Measurements from ENCODE around the gene WBP2.
"Not testable (repeated sequence)": the region's sequence is repeated elsewhere in the genome, so short reads cannot be mapped to it uniquely, and the experiment has no call there.

The WBP2 gene

GRCh38 chr17:75864448-75864871 is 9.3 kb upstream of the WBP2 start:
- in situ Hi-C loops (cut with MboI; ENCODE audit: low sequenced_read_pairs, unreplicated experiment): no loop called here
- peak; percentile 72 for DNase-seq (ENCODE audit: low spot score)
- TF ChIP-seq CTCF (IDR thresholded peaks at IDR 0.05; ENCODE audit: borderline replicate concordance, control extremely low read depth, extremely low read depth, insufficient read depth, missing control alignments): no peak

- DNase-seq (ENCODE audit: low spot score): no peak
- no peak for TF ChIP-seq CTCF (IDR thresholded peaks at IDR 0.05; ENCODE audit: borderline replicate concordance, control extremely low read depth, extremely low read depth, insufficient read depth, missing control alignments)
- in situ Hi-C loops (cut with MboI; ENCODE audit: low sequenced_read_pairs, unreplicated experiment): no loop called here
These were observed 6.8 kb upstream of the WBP2 start for GRCh38 chr17:75861927-75862317.

DNA sequence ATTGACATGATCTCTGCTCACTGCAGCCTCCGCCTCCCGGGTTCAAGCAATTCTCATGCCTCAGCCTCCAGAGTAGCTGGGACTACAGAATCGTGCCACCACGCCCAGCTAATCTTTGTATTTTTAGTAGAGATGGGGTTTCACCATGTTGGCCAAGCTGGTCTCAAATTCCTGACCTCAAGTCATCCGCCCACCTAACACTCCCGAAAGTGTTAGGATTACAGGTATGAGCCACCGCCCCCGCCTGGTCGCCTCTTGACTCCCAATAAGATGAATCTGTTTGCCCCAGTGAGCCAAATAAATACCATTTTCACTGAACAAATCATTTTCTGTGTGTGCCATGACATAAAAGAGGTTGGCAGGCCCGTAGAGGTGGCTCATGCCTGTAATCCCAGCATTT is 4.2 kb upstream of the WBP2 start:
- in situ Hi-C loops (cut with MboI; ENCODE audit: low sequenced_read_pairs, unreplicated experiment): not testable (repeated sequence)

DNA sequence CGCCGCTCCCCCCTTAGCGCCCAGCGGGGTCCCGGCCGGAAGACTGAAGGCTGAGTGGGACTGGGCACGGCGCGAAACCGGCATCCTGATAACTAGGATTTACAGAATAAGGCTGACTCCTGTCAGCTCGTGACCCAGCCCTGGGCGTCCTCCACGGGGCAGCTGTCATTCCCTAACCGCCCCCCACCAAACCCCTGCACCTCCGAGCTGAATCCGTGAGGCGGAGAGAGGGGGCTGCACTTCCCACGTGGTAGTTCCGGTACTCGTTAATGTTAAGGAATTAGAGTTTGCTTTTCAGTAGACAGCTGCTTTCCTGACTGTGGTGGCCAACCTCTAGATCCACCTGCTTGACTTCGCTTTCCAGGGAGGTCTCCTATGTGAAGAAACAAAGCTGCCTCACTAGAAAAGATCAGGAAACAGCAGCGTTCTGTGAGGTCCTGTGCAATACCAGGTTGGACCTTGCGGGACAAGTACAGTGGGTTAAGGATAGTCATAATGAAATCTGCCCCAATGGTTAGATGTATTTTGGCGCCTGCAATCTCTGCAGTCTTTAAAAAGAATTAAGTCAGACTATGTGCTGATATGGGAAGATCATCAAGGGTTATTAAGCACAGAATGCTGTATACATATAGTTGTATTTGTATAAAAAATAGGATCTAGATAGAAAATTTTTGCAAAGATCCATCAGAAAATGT is 1.1 kb upstream of the WBP2 start:
- in situ Hi-C loops (cut with MboI; ENCODE audit: low sequenced_read_pairs, unreplicated experiment): no loop called here
- DNase-seq (ENCODE audit: low spot score): no peak
- TF ChIP-seq CTCF (IDR thresholded peaks at IDR 0.05; ENCODE audit: borderline replicate concordance, control extremely low read depth, extremely low read depth, insufficient read depth, missing control alignments): no peak

More for the DNA sequence above, 4.2 kb upstream of the WBP2 start:
- DNase-seq (ENCODE audit: low spot score): not testable (repeated sequence)

DNA sequence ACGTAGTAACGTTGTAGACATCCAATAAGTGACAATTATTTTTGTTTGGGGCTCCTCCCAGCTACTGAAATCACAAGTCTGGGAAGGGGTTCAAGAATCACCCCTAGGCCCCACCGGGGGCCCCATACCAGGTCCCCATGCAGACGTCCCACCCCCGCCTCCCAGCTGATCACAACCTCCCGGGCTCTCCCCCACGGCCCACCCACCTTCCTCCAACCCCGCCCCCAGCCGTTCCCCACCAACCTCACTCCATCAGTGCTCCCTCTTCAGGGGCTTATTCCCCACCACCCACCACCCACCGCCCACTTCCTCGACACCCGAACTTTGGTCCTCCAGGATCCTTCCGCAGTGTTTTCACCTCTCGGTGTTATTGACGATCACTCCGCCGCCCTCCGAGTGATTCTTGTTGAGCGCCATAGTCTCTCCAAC is 240 bp downstream of the WBP2 start:
- DNase-seq (ENCODE audit: low spot score): no peak
- TF ChIP-seq CTCF (IDR thresholded peaks at IDR 0.05; ENCODE audit: borderline replicate concordance, control extremely low read depth, extremely low read depth, insufficient read depth, missing control alignments): no peak
- in situ Hi-C loops (cut with MboI; ENCODE audit: low sequenced_read_pairs, unreplicated experiment): no loop called here

- no peak for DNase-seq (ENCODE audit: low spot score)
- in situ Hi-C loops (cut with MboI; ENCODE audit: low sequenced_read_pairs, unreplicated experiment): no loop called here
- no peak for TF ChIP-seq CTCF (IDR thresholded peaks at IDR 0.05; ENCODE audit: borderline replicate concordance, control extremely low read depth, extremely low read depth, insufficient read depth, missing control alignments)
These were observed 910 bp downstream of the WBP2 start for GRCh38 chr17:75854101-75854748.

- in situ Hi-C loops (cut with MboI; ENCODE audit: low sequenced_read_pairs, unreplicated experiment): no loop called here
- no peak for DNase-seq (ENCODE audit: low spot score)
- no peak for TF ChIP-seq CTCF (IDR thresholded peaks at IDR 0.05; ENCODE audit: borderline replicate concordance, control extremely low read depth, extremely low read depth, insufficient read depth, missing control alignments)
These were observed 1.7 kb downstream of the WBP2 start for GRCh38 chr17:75853433-75853832.

DNA sequence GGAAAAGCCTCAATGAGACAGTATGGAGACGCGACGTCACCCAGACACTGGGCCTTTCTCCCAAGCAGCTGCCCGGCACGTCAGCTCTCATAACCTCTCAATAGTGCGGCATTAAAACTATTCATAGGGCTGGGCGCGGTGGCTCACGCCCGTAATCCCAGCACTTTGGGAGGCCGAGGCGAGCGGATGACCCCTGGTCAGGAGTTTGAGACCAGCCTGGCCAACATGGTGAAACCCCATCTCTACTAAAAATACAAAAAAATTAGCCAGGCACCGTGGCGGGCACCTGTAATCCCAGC is 3.5 kb downstream of the WBP2 start:
- DNase-seq (ENCODE audit: low spot score); in situ Hi-C loops (cut with MboI; ENCODE audit: low sequenced_read_pairs, unreplicated experiment): not testable (repeated sequence)

Measured in GM13976 (cell line).